Right ventricle myocardium superior (tissue), 1 donor: Measurements from ENCODE around the gene DCD. TPM values are rescaled to one million over a fixed set of nuclear protein-coding genes. Genes with fewer than 3 reads are reported as not detected.
"Not testable (repeated sequence)": the region's sequence is repeated elsewhere in the genome, so short reads cannot be mapped to it uniquely, and the experiment has no call there.

Experiments
- ATAC-seq: fragments of 200-7000 bp; cut with Tn5 transposase; one replicate; pipeline ENCODE4 v1.9.1; 2020; ENCODE audit warnings: mild to moderate bottlenecking; ENCODE audit not compliant: poor library complexity
- DNase-seq: peaks from one replicate; pipeline ENCODE4 v3.0.0-alpha.2; 2020
- intact Hi-C: fragments of 100-400 bp; cut with DNase I; formaldehyde crosslinking; loops from one replicate; pipeline ENCODE4 v1.11.2; 2022
- long read RNA-seq: library from polyadenylated mRNA; unstranded; transcript quantifications from one replicate; pipeline ENCODE4 v2.0.0, GENCODE V29; 2021
- total RNA-seq: library from RNA; stranded (reverse); fragmentation: NEBNext Ultra II Directional; extraction: Animal tissue kit (Norgen Biotek cat#: 25700); gene quantifications from one replicate; pipeline ENCODE4 v1.2.1, GENCODE V29; 2021
- donor health status: DM: no; HTN: yes; CAD: no; lungs with severe emphysema.

Gene DCD, protein sequence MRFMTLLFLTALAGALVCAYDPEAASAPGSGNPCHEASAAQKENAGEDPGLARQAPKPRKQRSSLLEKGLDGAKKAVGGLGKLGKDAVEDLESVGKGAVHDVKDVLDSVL
- not detected for total RNA-seq
- long read RNA-seq: 0 reads

DNA sequence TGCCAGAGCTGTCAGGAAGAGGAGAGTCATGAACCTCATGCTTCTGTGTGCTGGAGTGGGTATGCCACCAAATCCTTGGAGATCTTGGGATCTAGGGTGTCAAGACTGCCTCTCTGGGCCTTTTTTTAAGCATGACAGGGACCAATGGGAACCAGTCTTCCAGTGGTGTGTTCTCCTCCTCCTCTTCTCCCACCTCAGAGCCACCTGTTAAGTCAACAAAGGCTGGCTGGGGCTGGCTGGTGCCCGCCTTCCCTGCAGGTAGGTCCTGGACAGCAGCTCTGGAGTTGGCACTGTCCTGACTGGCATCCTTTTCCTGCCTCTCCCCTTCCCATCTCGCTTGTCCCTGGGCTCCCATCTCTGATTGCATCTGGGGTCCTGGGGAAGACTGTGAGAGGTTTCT lies at the start of gene DCD:
TSS of gene DCD (minus strand) at position 101 of the 400 bp plus-strand sequence. CDS start at position 39, 62 bp downstream.
- intact Hi-C loops: no loop called here
- no peak for ATAC-seq
- DNase-seq: no peak

GRCh38 chr12:54697851-54698250 lies 49.7 kb upstream of the DCD start:
- intact Hi-C loops: no loop called here
- no peak for DNase-seq

DNA sequence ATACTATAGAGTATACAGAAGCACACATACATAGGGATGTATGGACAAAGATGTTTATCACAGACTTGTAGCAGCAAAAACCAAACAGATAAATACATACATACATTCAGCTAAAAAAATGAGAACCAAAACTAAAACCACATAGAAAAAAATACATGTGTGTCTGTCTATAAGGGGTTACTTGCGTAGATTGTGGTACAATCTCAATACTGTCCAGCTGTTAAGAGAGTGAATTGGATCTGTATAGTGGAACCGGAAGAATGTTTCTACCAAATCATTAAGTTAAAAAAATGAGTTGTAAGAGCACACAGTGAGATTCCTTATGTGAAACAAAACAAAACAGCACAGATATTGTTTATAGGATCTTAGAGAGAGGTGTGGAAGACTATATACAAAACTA lies 44.2 kb upstream of the DCD start:
- intact Hi-C loops: no loop called here
- DNase-seq (no peak), ATAC-seq (no peak)

More at GRCh38 chr12:54697851-54698250, 49.7 kb upstream of the DCD start:
- ATAC-seq: no peak

- intact Hi-C loops: no loop called here
- no peak for DNase-seq
- no peak for ATAC-seq
Measured at GRCh38 chr12:54689984-54690383, 41.8 kb upstream of the DCD start.

GRCh38 chr12:54689034-54689372 lies 40.8 kb upstream of the DCD start:
- DNase-seq: no peak
- no peak for ATAC-seq
- intact Hi-C loops: no loop called here

GRCh38 chr12:54688309-54689033 lies 40.3 kb upstream of the DCD start:
- DNase-seq: no peak
- intact Hi-C loops: no loop called here
- ATAC-seq: no peak

GRCh38 chr12:54684636-54685630 lies 36.8 kb upstream of the DCD start:
- DNase-seq (no peak), ATAC-seq (no peak)
- intact Hi-C loops: no loop called here

- ATAC-seq (no peak), DNase-seq (no peak)
- intact Hi-C loops: no loop called here
Measured at GRCh38 chr12:54683398-54683797, 35.2 kb upstream of the DCD start.

GRCh38 chr12:54682674-54683073 lies 34.5 kb upstream of the DCD start:
- DNase-seq (no peak), ATAC-seq (no peak)
- intact Hi-C loops: no loop called here

- intact Hi-C loops: no loop called here
- no peak for DNase-seq
- ATAC-seq: no peak
Measured at GRCh38 chr12:54680374-54680773, 32.2 kb upstream of the DCD start.

DNA sequence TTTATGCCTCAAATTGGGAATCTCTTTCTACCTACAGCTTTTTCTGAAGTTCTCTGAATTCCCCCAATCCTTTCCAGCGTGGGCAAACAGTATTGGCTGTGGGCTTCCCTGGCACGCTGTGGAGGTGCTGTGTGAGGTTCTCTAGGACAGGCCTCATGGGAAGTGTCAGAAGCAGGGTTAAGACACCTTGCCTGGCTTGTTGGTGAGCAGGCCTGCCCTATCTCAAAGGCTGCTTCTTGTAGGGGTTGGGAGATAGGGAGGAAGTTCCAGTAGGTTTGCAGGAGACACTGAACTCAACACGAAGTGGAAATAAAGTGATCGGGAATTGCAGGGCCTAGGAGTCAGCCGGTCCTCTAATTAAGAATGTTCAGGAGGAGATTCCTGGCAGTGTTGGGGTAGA lies 30.0 kb upstream of the DCD start:
- DNase-seq (no peak), ATAC-seq (no peak)
- intact Hi-C loops: no loop called here

DNA sequence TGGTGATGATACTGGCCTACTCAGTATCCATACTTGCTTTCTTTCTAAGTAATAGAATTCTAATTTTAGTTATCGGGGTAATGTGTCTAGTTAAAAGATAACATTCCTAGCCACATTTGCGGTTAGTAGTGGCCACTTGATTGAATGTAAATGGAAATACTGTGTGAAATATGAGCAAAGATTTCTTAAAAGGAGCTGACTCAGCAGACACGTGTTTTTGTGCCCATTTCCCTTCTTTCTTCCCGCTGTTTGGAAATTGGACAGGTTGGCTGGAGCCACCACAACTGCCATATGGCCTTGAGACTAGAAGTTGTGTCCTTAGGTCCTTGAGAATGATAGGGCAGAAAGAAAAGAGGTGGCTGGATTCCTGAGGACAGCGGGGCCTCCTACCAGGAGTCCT lies 19.8 kb upstream of the DCD start:
- intact Hi-C loops: no loop called here

DNA sequence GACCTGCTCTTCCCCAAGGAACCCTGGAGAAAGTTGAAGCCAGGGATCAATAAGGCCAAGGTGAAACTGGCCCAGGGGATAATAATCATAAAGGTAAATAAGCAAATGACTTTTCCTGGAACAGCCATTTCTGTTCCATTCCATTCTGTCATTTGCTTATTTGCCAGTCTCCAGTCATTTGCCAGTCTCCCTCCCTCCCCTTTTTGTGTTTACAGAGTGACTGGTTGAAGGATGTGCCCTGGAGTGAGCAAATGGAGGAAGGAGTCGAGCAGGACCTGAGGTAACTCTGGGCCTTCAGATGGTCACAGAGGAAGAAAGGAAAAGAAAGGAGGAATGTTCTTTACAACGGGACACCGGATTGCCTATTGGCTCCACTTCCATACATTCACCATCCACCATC lies 17.8 kb upstream of the DCD start:
- ATAC-seq: no peak
- no peak for DNase-seq
- intact Hi-C loops: no loop called here

More for the DNA sequence above, 19.8 kb upstream of the DCD start:
- DNase-seq (no peak), ATAC-seq (no peak)

GRCh38 chr12:54665022-54665635 lies 17.0 kb upstream of the DCD start:
- intact Hi-C loops, DNase-seq, ATAC-seq: not testable (repeated sequence)

DNA sequence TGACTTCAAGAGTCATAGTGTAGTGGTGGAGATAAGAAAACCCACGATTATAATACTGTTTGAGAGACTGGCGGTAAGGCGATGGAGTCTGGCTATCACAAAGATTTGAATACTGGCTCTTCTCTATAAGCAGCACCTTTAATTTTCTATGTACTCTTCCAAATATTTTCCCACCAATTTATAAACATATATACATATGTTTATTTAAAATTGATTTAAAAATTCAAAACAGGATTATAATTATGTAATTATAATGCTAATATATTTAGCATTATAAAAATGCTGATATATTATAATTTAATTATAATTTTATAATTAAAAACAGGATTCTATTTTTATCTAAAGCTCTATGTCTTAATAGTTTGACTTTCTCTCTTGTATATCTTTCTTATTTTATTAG lies 15.4 kb upstream of the DCD start:
- DNase-seq: no peak
- intact Hi-C loops: no loop called here
- no peak for ATAC-seq

DNA sequence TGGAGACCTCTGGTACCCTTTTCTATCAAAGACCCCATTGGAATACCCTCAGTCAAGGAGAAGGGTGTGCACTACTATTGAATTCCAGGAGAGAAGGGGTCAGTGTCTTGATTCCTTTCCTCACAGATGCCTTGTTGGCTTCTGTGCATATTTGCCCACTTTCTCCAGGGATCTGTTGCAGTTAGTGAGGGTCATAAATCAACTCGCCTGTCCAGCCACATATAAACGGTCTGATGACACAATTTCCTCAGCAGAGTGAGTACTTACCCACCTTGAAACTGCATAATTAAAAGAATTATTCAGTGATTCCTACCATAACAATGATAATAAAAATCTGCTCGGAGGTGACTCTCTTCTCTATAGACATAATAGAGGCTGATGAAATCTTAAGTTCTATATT lies 13.9 kb upstream of the DCD start:
- intact Hi-C loops: no loop called here
- DNase-seq (no peak), ATAC-seq (no peak)

DNA sequence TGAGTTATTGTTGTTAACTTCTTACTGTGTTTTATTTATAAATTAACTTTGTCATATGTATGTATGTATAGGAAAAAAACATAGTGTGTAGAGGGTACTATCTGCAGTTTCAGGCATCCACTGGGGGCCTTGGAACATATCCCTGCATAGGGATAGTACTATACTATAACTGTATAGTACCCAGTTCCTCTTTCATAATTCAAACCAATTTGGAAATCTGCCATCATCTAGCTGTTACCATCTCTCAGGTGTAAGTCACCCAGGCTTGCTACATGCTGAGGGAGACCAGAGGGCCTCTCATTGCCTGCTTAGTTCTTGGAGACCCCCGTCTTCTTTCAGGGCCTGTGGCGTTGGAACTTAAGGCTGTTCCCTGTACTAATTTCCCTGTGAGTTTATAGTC lies 12.9 kb upstream of the DCD start:
- no peak for DNase-seq

GRCh38 chr12:54660320-54660962 lies 12.3 kb upstream of the DCD start:
- ATAC-seq (peak; percentile 93), DNase-seq (no peak)
- intact Hi-C loops: no loop called here

More for the DNA sequence above, 12.9 kb upstream of the DCD start:
- no peak for ATAC-seq
- intact Hi-C loops: no loop called here
